Measurements from ENCODE around the gene ASCC3. TPM values are rescaled to one million over a fixed set of nuclear protein-coding genes. Genes with fewer than 3 reads are reported as not detected.

The ASCC3 gene
- total RNA-seq, 4 donors from 2014 or later = 25.9 to 40.9 (median 31.3) TPM

GRCh38 chr6:100493206-100493888 is 387.8 kb downstream of the ASCC3 start:
- 56% methylated on average over 6 of the region's 6 CpGs for WGBS
- Histone ChIP-seq H3K27ac (no peak overlapping the region), H3K9me3 (no peaks in the 10 kb centered on the region), H3K4me3 (no peak overlapping the region), H3K4me1 (no peaks in the 10 kb centered on the region), H3K27me3 (peaks cover 5% of the 10 kb centered on the region), H3K36me3 (no peaks in the 10 kb centered on the region)
- no peak for TF ChIP-seq POLR2A (IDR thresholded peaks at IDR 0.05)
- TF ChIP-seq CTCF (IDR thresholded peaks at IDR 0.05) = no peak
- no peak for TF ChIP-seq EP300 (IDR thresholded peaks at IDR 0.05)
- no peak for TF ChIP-seq POLR2AphosphoS5 (IDR thresholded peaks at IDR 0.05)
- no peak for DNase-seq (ENCODE audit: low spot score in 2 of 2)

GRCh38 chr6:100491952-100492670 is 389.0 kb downstream of the ASCC3 start:
- Histone ChIP-seq H3K9me3 (no peaks in the 10 kb centered on the region), H3K4me3 (no peak overlapping the region), H3K4me1 (no peaks in the 10 kb centered on the region), H3K36me3 (no peaks in the 10 kb centered on the region), H3K27ac (no peak overlapping the region), H3K27me3 (peaks cover 8% of the 10 kb centered on the region)
- DNase-seq (ENCODE audit: low spot score in 2 of 2) = no peak
- TF ChIP-seq POLR2A (IDR thresholded peaks at IDR 0.05) (no peak), EP300 (IDR thresholded peaks at IDR 0.05) (no peak), CTCF (IDR thresholded peaks at IDR 0.05) (no peak), POLR2AphosphoS5 (IDR thresholded peaks at IDR 0.05) (no peak)
- 68% methylated on average over 13 of the region's 13 CpGs for WGBS

- TF ChIP-seq POLR2AphosphoS5 (IDR thresholded peaks at IDR 0.05) (no peak), EP300 (IDR thresholded peaks at IDR 0.05) (no peak), CTCF (IDR thresholded peaks at IDR 0.05) (no peak), POLR2A (IDR thresholded peaks at IDR 0.05) (no peak)
- no peaks in the 10 kb centered on the region for H3K9me3 ChIP-seq
- 87% methylated on average over 2 of the region's 2 CpGs for WGBS
- H3K4me3 ChIP-seq = no peak overlapping the region
- no peak overlapping the region for H3K27ac ChIP-seq
- H3K4me1 ChIP-seq = no peaks in the 10 kb centered on the region
- H3K36me3 ChIP-seq = no peaks in the 10 kb centered on the region
- DNase-seq (ENCODE audit: low spot score in 2 of 2) = no peak
- H3K27me3 ChIP-seq = peaks cover 8% of the 10 kb centered on the region
Observed at GRCh38 chr6:100490065-100490464, 391.1 kb downstream of the ASCC3 start.

- no peak for DNase-seq (ENCODE audit: low spot score in 2 of 2)
- H3K4me1 ChIP-seq = no peaks in the 10 kb centered on the region
- H3K9me3 ChIP-seq = no peaks in the 10 kb centered on the region
- WGBS = 88% methylated on average over 5 of the region's 5 CpGs
- no peak overlapping the region for H3K27ac ChIP-seq
- TF ChIP-seq POLR2A (IDR thresholded peaks at IDR 0.05) (no peak), EP300 (IDR thresholded peaks at IDR 0.05) (no peak), CTCF (IDR thresholded peaks at IDR 0.05) (no peak), POLR2AphosphoS5 (IDR thresholded peaks at IDR 0.05) (no peak)
- no peaks in the 10 kb centered on the region for H3K36me3 ChIP-seq
- H3K4me3 ChIP-seq = no peak overlapping the region
- H3K27me3 ChIP-seq = peaks cover 11% of the 10 kb centered on the region
Observed at GRCh38 chr6:100488244-100488643, 392.9 kb downstream of the ASCC3 start.

GRCh38 chr6:100487638-100488037 is 393.5 kb downstream of the ASCC3 start:
- H3K36me3 ChIP-seq = no peaks in the 10 kb centered on the region
- TF ChIP-seq CTCF (IDR thresholded peaks at IDR 0.05) = no peak
- no peak for TF ChIP-seq POLR2AphosphoS5 (IDR thresholded peaks at IDR 0.05)
- TF ChIP-seq EP300 (IDR thresholded peaks at IDR 0.05) = no peak
- TF ChIP-seq POLR2A (IDR thresholded peaks at IDR 0.05) = no peak
- 80% methylated on average over 2 of the region's 2 CpGs for WGBS
- H3K9me3 ChIP-seq = no peaks in the 10 kb centered on the region
- H3K4me1 ChIP-seq = no peaks in the 10 kb centered on the region
- H3K27me3 ChIP-seq = peaks cover 8% of the 10 kb centered on the region
- H3K4me3 ChIP-seq = no peak overlapping the region
- no peak for DNase-seq (ENCODE audit: low spot score in 2 of 2)
- no peak overlapping the region for H3K27ac ChIP-seq
